VCaP (cell line): ENCODE data around the gene AGAP3.

Experiments used
- H3K27ac ChIP-seq: fragments of 450-650 bp; 2 replicates; pipeline ENCODE4 v1.5.1; 2017
- TF ChIP-seq, protein P1 (sequence below): fragments of 450-650 bp; conservative IDR thresholded peaks from 2 replicates; pipeline ENCODE4 v1.5.1; 2017; ENCODE audit warnings: mild to moderate bottlenecking, moderate library complexity

The AGAP3 gene

DNA sequence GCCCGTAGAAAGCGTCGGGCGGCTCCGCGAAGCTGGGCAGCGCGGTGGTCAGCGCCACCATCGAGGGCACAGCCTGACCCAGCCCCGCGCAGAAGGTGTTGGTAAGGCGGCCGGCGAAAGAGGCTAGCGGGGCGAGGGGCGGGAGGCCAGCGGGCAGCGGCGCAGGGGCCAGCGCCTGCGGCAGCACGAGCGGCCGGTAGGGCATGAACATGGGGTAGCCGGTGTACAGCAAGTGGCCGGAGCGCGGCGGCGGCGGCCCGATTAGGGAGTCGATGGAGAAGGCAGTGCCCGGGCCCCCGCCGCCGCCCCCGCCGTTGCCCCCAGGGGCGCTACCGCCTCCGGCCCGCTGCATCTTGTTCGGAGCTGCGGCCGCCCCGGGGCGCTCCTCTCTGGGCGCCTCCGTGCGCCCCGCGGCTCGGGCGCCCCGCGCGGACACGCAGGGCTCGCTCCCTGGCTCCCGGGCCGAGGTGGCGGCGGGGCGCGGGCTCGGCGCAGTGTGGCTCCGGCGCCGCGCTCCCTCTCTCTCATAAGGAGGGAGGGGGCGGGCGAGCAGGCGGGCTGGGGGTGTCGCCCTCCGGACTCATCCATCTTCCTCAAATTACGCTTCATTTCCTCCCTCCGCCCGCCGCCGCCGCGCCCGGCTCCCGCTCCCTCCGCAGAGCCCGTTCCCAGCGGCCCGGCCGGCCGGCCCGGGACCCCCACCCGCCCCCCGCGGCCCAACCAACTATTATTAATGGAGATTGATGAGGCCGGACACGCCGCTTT, 81.1 kb downstream of the AGAP3 start, which contains the start of gene GBX1:
GBX1 (minus strand) TSS at position 498 of the 765 bp plus-strand sequence; CDS start at position 352, 146 bp downstream.
- TF ChIP-seq, protein P1, sequence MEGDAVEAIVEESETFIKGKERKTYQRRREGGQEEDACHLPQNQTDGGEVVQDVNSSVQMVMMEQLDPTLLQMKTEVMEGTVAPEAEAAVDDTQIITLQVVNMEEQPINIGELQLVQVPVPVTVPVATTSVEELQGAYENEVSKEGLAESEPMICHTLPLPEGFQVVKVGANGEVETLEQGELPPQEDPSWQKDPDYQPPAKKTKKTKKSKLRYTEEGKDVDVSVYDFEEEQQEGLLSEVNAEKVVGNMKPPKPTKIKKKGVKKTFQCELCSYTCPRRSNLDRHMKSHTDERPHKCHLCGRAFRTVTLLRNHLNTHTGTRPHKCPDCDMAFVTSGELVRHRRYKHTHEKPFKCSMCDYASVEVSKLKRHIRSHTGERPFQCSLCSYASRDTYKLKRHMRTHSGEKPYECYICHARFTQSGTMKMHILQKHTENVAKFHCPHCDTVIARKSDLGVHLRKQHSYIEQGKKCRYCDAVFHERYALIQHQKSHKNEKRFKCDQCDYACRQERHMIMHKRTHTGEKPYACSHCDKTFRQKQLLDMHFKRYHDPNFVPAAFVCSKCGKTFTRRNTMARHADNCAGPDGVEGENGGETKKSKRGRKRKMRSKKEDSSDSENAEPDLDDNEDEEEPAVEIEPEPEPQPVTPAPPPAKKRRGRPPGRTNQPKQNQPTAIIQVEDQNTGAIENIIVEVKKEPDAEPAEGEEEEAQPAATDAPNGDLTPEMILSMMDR, result no peak; the same call in 1 of the 2 replicates
- H3K27ac ChIP-seq, result peak within 1 kb of the TSS; percentile 18; the same call in 1 of the 2 replicates

DNA sequence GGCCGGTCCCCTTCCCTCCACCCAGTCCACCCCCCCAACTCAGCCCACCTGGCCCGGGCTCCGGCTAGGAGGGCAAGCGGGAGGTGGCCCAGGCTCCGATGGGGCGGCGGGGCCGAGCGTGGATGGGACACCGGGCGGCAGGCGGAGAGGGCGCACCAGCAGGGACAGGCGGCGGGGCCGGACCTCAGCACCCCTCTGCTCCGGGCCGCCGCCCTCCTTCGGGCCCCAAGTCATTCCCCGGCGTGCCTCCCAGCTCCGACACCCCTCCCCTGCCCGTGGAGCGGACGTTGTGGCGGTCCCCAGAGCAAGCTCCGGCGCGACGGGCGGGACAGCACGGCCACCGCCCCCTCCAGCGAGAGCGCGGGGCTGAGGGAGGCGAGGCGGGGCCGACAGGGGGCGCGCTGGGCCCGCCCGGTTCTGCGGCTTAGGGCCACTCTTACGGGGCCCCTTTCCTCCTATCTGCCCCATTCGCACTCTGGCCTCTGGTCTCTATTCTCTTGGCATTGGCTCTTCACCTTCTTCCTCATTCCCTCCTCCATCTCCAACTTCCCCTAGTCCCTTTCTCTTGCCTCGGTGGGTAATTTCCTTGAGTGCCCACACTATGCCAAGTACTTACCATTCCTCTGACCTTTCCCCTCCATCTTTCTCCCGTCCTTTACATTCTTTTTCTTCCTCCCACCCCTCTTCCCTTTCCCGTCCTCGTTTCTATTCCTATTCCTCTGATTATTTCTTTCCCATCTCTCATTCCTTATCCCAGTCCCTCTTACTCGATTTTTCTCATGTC, 81.9 kb downstream of the AGAP3 start:
- H3K27ac ChIP-seq, result no peak overlapping the region
- TF ChIP-seq, protein P1, result peak; percentile 90

DNA sequence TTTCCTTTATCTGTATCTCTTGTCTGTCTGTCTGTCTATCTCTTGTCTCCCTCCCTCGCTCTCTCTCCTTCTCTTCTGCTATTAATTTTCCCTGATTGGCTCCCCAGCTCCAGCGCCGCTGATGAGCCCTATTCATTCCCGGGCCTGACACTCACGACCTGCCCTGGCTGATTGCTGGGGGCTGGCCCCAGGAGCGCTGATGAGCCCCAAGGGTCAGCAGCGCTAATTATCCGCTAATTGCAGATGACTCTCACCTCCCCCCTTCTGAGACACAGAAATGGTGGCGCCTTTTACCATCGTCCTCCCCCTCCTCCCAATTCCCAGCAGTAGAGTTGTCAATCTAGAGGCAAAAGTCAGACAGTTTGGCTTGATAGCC, 82.5 kb downstream of the AGAP3 start:
- H3K27ac ChIP-seq, result no peak overlapping the region
- TF ChIP-seq, protein P1, result no peak

DNA sequence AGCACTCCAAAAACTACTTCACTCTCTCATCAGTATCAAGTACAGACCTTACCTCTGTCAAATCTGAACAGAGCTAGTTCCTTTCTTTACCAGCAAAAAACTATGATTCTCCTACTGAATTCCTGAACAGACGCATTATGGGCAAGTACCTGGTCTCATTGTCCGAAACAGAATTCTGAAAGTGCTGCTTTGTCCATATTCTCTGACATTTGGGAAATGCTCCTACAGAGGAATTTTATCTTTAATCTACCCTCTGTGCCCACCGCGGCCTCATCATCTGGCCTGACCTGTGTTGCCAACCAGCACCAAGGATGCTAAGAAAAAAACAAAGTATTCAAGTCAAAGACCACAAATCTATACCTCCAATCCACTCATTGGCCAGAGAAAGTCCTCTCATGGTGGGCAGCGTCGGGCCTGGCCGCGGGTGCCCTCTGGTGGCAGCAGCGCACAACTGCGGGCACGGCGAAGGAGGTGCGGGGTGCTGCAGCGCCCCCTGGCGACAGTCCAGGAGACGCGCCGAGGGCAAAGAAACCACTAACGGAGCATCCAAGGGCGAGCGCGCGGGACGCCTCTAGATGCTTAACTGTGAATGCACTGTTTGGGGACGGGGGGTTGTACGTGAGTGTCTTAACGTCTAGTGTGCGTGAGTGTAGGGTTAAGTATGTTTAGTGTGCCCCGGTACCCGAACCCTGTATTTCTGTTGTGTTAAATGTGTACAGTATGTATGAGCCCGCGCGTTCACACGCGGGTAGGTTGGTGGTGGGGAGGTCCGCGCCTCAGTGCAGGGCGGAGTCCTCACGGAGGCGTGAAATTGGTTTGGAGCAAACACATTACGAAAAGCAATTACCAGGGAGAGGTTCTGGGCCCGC, 86.2 kb downstream of the AGAP3 start:
- TF ChIP-seq, protein P1, result peak; percentile 100
- no peak overlapping the region for H3K27ac ChIP-seq

DNA sequence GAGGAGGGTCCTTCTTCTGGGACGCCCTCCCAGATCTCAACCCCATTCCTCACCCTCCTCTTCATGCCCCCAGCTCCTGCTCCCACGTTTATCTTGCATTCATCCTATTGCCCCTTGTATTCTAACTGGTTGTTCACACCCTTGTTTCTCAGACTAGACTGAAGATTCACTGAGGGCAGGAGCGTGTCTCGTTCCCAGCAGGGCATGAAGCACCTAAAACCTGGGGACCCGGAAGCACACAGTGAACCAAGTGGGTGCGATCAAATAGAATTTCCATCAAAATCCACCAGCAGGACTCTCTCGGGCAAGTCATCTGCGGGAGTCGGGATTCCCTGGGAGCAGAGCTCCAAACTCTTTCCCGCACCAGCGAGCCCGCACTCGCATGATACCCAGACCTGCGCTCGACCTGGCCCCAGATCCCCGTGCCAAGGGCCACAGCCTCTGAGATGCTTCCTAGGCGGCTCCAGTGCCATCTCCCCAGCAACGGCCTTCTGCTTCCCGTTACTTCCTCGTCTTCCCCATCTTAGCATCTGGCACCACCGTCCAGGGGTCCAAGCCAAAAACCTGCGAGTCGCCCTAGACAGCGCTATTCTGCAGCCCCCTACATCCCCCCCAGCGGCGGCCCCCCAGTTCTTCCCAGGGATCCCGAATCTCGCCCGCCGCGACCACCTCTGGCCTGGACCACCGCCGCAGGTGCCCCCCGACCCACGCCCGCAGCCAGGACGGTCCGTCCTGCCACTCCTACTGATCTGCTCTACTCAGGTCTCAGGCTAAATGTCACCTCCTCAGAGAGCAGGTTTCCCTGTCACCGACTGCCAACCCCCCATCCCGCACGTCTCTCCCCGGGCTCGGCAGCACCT, 87.3 kb downstream of the AGAP3 start:
- TF ChIP-seq, protein P1, result no peak
- no peak overlapping the region for H3K27ac ChIP-seq

DNA sequence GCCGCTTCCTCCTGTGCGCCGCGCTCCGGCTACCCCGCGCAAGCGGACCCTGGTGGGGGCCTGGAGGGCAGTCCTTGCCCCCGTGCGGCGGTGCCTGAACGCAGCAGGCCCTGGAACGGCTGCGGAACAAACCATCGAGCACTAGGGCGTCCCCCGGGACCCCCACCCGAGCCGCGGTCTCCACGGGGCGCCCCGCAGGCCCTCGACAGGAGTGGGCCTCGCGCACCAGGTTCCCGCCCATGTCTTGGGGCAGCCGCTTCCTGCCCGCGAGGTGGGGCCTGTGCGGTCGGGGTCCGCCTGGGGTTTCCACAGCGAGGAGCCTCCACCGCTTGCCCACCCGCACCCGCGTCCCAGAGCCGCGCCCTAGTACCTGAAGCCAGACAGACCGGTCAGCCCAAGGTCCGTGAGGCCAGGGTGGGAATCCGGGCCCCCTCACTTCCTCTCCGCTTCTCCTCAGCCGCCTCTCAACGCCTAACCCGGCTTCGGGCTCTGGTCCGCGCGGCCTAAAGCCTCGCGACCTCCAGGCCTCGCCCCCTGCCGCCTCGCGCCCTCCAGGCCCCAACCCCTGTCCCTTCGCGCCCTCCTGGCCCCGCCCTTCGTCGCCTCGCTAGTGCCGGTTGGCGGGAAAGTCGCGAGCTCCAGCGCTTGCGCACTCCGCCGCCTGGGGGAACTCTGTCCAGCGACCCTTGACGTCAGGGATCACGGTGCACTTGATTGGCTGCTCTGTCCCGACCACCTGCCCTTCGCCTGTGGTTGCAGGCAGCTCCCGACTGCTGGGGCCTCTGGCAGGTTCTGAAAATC, 88.2 kb downstream of the AGAP3 start:
- TF ChIP-seq, protein P1, result no peak
- no peak overlapping the region for H3K27ac ChIP-seq
